Calu3 (cell line): ENCODE results near the gene GABRD. TPM values are rescaled to one million over a fixed set of nuclear protein-coding genes. Genes with fewer than 3 reads are reported as not detected.

Experiments used
- BruUV-seq: library from RNA; stranded (reverse); fragments of 400-500 nt; replicated peaks from 2 replicates; lab custom pipeline; 2021; lab: Mats Ljungman, UMichigan
- CTCF ChIA-PET: fragments of 300-600 bp; sonication (Branson Sonifier 250); formaldehyde crosslinking; loops from one replicate; lab custom pipeline; 2022; ENCODE audit warnings: antibody characterized with exemption; lab: Charles Lee
- DNase-seq: peaks from one replicate; pipeline ENCODE4 v3.0.0; 2022
- H3K27ac Mint-ChIP-seq: one replicate; pipeline ENCODE4 v1.8.0; 2022; ENCODE audit warnings: mixed read lengths; ENCODE audit not compliant: unreplicated experiment
- H3K27me3 Mint-ChIP-seq: one replicate; pipeline ENCODE4 v1.8.0; 2022; ENCODE audit warnings: mixed read lengths; ENCODE audit not compliant: unreplicated experiment
- H3K36me3 Mint-ChIP-seq: one replicate; pipeline ENCODE4 v1.8.0; 2022; ENCODE audit warnings: mild to moderate bottlenecking, moderate library complexity, mixed read lengths; ENCODE audit not compliant: insufficient read depth, unreplicated experiment
- H3K4me1 Mint-ChIP-seq: one replicate; pipeline ENCODE4 v1.8.0; 2022; ENCODE audit warnings: mild to moderate bottlenecking, low read depth, mixed read lengths; ENCODE audit not compliant: unreplicated experiment
- H3K4me3 Mint-ChIP-seq: one replicate; pipeline ENCODE4 v1.8.0; 2022; ENCODE audit warnings: mild to moderate bottlenecking, low read depth, moderate library complexity, mixed read lengths; ENCODE audit not compliant: unreplicated experiment
- H3K9me3 Mint-ChIP-seq: one replicate; pipeline ENCODE4 v1.8.0; 2022; ENCODE audit warnings: low read depth, mixed read lengths; ENCODE audit not compliant: unreplicated experiment
- CTCF ChIP-seq: fragments of 200-600 bp; IDR thresholded peaks from one replicate; pipeline ENCODE4 v1.8.0; 2022; ENCODE audit warnings: antibody characterized with exemption; ENCODE audit not compliant: unreplicated experiment
- intact Hi-C: fragments of 100-400 bp; cut with micrococcal nuclease; formaldehyde crosslinking; loops from one replicate; pipeline ENCODE4 v1.10.0; 2022; ENCODE audit not compliant: unreplicated experiment
- total RNA-seq: library from RNA; stranded (reverse); gene quantifications from 2 replicates; pipeline ENCODE4 v1.2.3, GENCODE V29; 2022

The GABRD gene
- total RNA-seq, 1 experiment from 2014 or later, result not detected

- Mint-ChIP-seq H3K36me3 (no peaks in the 10 kb centered on the region), H3K4me1 (no peaks in the 10 kb centered on the region), H3K9me3 (no peaks in the 10 kb centered on the region), H3K27me3 (peaks cover 35% of the 10 kb centered on the region), H3K27ac (no peak overlapping the region), H3K4me3 (no peak overlapping the region)
- no TSS peak for BruUV-seq
- intact Hi-C loops, result no loop called here
- CTCF ChIA-PET, result no interaction called here
- TF ChIP-seq CTCF, result no peak
- no peak for DNase-seq
Measured at GRCh38 chr1:1990222-1990621, 28.9 kb upstream of the GABRD start.

GRCh38 chr1:1994536-1994935 is 24.6 kb upstream of the GABRD start:
- Mint-ChIP-seq H3K9me3 (no peaks in the 10 kb centered on the region), H3K27ac (no peak overlapping the region), H3K4me3 (no peak overlapping the region), H3K4me1 (no peaks in the 10 kb centered on the region), H3K36me3 (no peaks in the 10 kb centered on the region), H3K27me3 (peaks cover 25% of the 10 kb centered on the region)
- no TSS peak for BruUV-seq
- CTCF ChIA-PET, result interaction anchor here (0.6 kb wide), 2 partner anchors 20 to 551 kb away, joined by 3 read pairs; no protein-coding TSS in a partner anchor
- DNase-seq, result no peak
- intact Hi-C loops, result no loop called here
- no peak for TF ChIP-seq CTCF

GRCh38 chr1:1996207-1996651 is 22.9 kb upstream of the GABRD start:
- H3K4me3 Mint-ChIP-seq, result no peak overlapping the region
- TF ChIP-seq CTCF, result no peak
- intact Hi-C loops, result no loop called here
- no peak for DNase-seq
- peaks cover 9% of the 10 kb centered on the region for H3K27me3 Mint-ChIP-seq
- no peaks in the 10 kb centered on the region for H3K9me3 Mint-ChIP-seq
- peaks cover 5% of the 10 kb centered on the region for H3K36me3 Mint-ChIP-seq
- no TSS peak for BruUV-seq
- H3K27ac Mint-ChIP-seq, result no peak overlapping the region
- CTCF ChIA-PET, result no interaction called here
- H3K4me1 Mint-ChIP-seq, result no peaks in the 10 kb centered on the region

GRCh38 chr1:1997576-1997975 is 21.6 kb upstream of the GABRD start:
- H3K27ac Mint-ChIP-seq, result no peak overlapping the region
- CTCF ChIA-PET, result no interaction called here
- no peak for DNase-seq
- peaks cover 5% of the 10 kb centered on the region for H3K36me3 Mint-ChIP-seq
- no TSS peak for BruUV-seq
- H3K4me3 Mint-ChIP-seq, result no peak overlapping the region
- intact Hi-C loops, result no loop called here
- H3K9me3 Mint-ChIP-seq, result no peaks in the 10 kb centered on the region
- H3K4me1 Mint-ChIP-seq, result no peaks in the 10 kb centered on the region
- no peak for TF ChIP-seq CTCF
- peaks cover 9% of the 10 kb centered on the region for H3K27me3 Mint-ChIP-seq
